ENCODE measurements around the gene KIF2C.

KIF2C gene

GRCh38 chr1:44817307-44817706 lies 77.7 kb downstream of the KIF2C start:
- no peak for DNase-seq
